DOHH2 (cell line): ENCODE measurements around the gene ZNF683.

Experiments used
- EZH2phosphoT487 ChIP-seq: fragments of 200-600 bp; sonication (generic); IDR thresholded peaks from 2 replicates; pipeline ENCODE4 v1.6.1; 2017; ENCODE audit warnings: borderline replicate concordance, mild to moderate bottlenecking, antibody characterized with exemption, low read length, moderate library complexity, mixed read lengths
- TF ChIP-seq, protein P1 (sequence below): fragments of 200-600 bp; sonication (generic); IDR thresholded peaks from one replicate; pipeline ENCODE4 v1.5.1; 2014; ENCODE audit warnings: antibody characterized with exemption, mild to moderate bottlenecking, low read depth, low read length; ENCODE audit not compliant: poor library complexity, severe bottlenecking

DNA sequence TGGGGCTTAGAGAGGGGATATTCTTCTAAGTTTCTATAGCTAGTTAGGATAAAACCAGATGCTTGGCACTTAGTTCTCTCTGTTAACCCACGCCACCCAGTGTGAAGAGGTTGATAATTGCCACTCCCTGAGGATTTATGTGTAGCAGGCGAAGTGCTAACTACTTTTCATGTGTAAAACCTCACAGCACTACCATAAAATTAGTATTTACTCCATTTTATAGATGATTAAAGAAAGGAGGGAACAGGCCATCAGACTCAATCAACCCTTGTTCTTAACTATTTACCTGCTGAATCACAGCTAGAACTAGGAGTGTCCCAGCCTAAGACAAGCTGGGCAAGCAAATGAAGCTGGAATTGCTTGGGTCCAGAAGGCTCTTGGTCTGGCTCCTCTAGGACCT lies 46.9 kb upstream of the ZNF683 start:
- TF ChIP-seq, protein P1, sequence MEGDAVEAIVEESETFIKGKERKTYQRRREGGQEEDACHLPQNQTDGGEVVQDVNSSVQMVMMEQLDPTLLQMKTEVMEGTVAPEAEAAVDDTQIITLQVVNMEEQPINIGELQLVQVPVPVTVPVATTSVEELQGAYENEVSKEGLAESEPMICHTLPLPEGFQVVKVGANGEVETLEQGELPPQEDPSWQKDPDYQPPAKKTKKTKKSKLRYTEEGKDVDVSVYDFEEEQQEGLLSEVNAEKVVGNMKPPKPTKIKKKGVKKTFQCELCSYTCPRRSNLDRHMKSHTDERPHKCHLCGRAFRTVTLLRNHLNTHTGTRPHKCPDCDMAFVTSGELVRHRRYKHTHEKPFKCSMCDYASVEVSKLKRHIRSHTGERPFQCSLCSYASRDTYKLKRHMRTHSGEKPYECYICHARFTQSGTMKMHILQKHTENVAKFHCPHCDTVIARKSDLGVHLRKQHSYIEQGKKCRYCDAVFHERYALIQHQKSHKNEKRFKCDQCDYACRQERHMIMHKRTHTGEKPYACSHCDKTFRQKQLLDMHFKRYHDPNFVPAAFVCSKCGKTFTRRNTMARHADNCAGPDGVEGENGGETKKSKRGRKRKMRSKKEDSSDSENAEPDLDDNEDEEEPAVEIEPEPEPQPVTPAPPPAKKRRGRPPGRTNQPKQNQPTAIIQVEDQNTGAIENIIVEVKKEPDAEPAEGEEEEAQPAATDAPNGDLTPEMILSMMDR = no peak
- no peak for TF ChIP-seq EZH2phosphoT487
